ENCODE results near the gene PLA2G4F.
"Not testable (repeated sequence)": the region's sequence is repeated elsewhere in the genome, so short reads cannot be mapped to it uniquely, and the experiment has no call there.

PLA2G4F gene

DNA sequence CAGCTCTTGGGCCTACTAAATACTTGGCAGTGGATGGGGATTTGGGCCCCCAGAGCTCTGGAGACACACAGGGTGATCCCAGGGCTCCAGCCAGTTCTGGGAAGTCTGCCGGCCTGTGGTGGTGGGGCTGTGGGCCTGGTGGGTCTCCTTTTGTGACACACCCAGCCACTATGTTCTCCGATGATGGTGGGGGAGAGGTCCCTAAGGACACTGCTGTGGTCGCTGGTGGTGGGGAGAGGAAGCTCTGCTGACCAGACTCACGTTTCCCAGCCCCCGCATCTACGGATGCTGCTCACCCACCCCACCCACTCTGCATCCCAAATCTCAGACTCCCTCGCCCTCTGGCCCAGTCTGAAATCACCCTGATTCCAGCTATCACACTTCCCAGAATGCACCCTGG is 62.5 kb downstream of the PLA2G4F start:
- no peak for DNase-seq

DNA sequence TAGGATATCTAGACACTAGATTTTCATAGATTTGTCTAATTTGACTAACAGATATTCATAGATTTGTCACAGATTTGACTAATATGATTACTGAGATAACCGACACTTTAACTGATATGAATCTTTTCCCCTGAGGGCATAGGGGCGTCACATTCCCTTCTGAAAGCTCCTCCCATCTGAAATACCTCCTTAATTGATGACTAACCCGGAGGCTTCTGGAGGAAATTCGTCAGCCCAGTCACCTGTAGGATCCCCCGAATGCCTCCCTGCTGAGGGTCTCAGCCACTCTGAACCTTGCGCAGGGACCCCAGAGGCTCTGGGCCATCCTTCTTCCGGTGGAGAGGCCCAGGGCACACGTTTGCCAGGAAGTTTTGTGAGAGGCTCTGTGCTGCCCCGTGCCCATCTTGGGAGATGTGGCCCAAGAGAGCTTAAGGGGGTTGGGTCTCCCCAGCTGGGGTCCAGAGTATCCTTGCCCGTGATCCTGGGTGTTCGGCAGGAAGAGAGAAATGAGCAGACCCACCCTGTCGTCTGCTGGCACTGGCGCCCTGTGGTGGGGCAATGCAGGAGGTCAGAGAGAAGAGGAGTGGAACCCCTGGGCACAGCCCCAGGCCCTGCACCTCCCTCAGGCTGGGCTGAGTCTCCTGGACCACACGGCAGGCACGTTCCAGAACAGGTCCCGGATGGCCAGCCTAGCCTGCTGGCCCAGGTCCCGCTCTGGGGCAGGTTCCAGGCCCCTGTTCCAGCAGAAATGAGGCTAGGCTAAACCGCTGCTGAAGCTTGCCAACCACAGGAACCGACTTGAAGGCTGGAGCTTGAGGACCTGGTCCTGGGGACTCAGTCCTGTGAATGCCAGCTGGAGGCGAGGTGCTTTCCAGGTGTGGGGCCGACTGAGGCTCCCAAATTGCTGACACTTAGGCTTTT is 63.8 kb downstream of the PLA2G4F start:
- DNase-seq: no peak

DNA sequence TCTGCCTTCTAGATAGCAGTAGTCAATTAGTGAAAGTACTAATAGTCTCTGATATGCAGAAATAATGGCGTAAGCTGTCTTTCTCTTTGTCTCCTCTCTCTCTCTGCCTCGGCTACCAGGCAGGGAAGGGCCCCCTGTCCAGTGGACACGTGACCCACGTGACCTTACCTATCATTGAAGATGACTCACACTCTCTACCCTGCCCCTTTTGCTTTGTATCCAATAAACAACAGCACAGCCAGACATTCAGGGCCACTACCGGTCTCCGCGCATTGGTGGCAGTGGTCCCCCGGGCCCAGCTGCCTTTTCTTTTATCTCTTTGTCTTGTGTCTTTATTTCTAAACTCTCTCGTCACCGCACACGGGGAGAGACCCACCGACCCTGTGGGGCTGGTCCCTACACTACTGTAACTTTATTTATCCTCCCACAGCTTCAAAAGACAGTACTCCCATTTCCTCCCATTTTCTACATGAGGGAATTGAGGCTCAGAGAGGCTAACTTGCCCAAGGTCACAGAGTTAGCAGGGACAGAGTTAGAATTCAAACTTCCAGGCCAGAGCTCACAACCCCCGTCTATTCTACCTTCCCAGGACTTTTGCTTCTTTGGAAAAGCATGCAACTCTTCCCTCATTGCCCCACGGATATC is 64.6 kb downstream of the PLA2G4F start:
- not testable (repeated sequence) for DNase-seq

DNA sequence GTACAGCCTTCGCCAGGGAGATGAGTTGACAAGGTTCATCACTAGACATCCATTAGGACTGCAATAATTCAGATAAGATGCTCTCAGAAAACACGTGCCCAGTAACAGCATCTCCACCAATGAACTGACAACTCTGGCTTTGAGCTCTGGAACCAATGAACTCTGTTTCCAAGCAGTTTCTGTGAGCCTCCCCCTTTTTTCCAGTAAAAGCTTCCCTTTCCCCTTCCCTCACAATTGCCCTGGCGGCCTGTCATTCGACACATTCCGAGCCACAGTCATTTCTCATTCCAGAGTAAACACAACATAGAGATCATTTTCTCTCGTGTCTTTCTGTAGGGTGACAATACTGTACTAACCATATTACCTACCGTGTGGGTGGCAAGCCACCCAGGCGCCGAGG is 65.7 kb downstream of the PLA2G4F start:
- no peak for DNase-seq

DNA sequence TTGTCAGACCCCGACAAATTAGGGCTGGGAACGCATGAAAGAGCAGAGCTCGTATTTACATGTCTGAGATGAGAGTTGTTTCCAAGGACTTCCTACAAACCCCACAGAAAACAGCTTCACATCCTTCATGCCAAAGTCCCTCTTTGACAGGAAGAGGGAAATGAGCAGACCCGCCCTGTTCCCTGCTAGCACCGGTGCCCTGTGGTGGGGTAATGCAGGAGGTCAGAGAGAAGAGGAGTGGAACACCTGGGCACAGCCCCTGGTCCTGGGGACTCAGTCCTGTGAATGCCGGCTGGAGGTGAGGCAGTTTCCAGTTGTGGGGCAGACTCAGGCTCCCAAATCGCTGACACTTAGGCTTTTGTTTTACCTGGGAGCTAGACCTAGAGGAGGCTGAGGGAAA is 66.1 kb downstream of the PLA2G4F start:
- no peak for DNase-seq

DNA sequence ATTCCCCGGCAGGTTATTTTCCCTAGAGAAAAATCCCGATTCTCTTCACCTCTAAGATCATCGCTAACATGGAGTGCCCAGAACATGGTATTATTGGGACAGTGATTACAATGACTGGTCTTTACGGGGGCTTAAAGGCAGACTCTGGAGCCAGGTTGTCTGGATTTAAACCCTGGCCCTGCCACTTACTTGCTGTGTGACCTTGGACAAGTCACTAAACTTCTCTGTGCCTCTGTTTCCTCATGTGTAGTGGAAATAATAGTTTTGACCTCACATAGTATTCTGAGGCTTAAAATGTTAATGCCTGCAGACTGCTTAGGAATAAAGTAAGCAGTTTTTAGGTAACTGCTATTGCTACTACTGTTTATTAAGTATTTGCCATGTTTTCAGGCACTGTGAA is 66.5 kb downstream of the PLA2G4F start:
- DNase-seq: no peak

Measured in KG1 (cell line).